GM10266 (cell line): Measurements from ENCODE around the gene DUSP21.

Source experiments
- DNase-seq: peaks from one replicate; pipeline ENCODE4 v3.0.0; 2012; ENCODE audit errors: extremely low spot score
- CTCF ChIP-seq: IDR thresholded peaks from 2 replicates; pipeline ENCODE4 v1.5.1; 2012; ENCODE audit warnings: mild to moderate bottlenecking, low read depth; ENCODE audit not compliant: control insufficient read depth, insufficient read depth; ENCODE audit errors: missing control alignments

DUSP21 gene

GRCh38 chrX:44891642-44892041 lies 47.8 kb downstream of the DUSP21 start:
- no peak for DNase-seq
- TF ChIP-seq CTCF = no peak
